Lung (tissue), 12 donors: ENCODE data around the gene TECR. TPM values are rescaled to one million over a fixed set of nuclear protein-coding genes. Genes with fewer than 3 reads are reported as not detected.
A peak's percentile ranks its signal among the peaks of the same experiment; 100 is the strongest.
"Not testable (repeated sequence)": the region's sequence is repeated elsewhere in the genome, so short reads cannot be mapped to it uniquely, and the experiment has no call there.

ENCODE experiments used
- ATAC-seq: fragments of 200-7000 bp; cut with Tn5 transposase; one replicate; pipeline ENCODE4 v1.9.1; 2020; ENCODE audit warnings: moderate number of reproducible peaks; ENCODE audit not compliant: insufficient read depth, low FRiP score
- DNase-seq, 3 donors: peaks; one replicate each; pipeline ENCODE4 v3.0.0-alpha.2; 2013 to 2017
- H3K27ac ChIP-seq, 2 donors: one replicate each; pipeline ENCODE4 v1.5.1; 2013; ENCODE audit warnings: mild to moderate bottlenecking in 2 of 2, moderate library complexity in 2 of 2, control low read depth in 1 of 2, inconsistent platforms in 1 of 2, low read depth in 1 of 2, low read length in 1 of 2
- H3K27me3 ChIP-seq, 3 donors: one replicate each; pipeline ENCODE4 v1.5.1; 2013; ENCODE audit warnings: low read length in 2 of 3; ENCODE audit not compliant: control insufficient read depth in 3 of 3, insufficient read depth in 3 of 3
- H3K36me3 ChIP-seq, 4 donors: one replicate each; pipeline ENCODE4 v1.5.1; 2013; ENCODE audit warnings: low read length in 4 of 4, mild to moderate bottlenecking in 1 of 4, moderate library complexity in 1 of 4; ENCODE audit not compliant: control insufficient read depth in 4 of 4, insufficient read depth in 4 of 4
- H3K4me1 ChIP-seq, 5 donors: one replicate each; pipeline ENCODE4 v1.5.1; 2013; ENCODE audit warnings: low read length in 5 of 5, mild to moderate bottlenecking in 2 of 5, moderate library complexity in 1 of 5; ENCODE audit not compliant: control insufficient read depth in 5 of 5, insufficient read depth in 5 of 5
- H3K4me3 ChIP-seq: one replicate; pipeline ENCODE4 v1.5.1; 2013; ENCODE audit warnings: mild to moderate bottlenecking, control low read depth, moderate library complexity
- H3K9ac ChIP-seq, 2 donors: one replicate each; pipeline ENCODE4 v1.5.1; 2013; ENCODE audit warnings: low read length in 2 of 2, control low read depth in 1 of 2; ENCODE audit not compliant: insufficient read depth in 1 of 2
- H3K9me3 ChIP-seq, 4 donors: one replicate each; pipeline ENCODE4 v1.5.1; 2013; ENCODE audit warnings: low read length in 3 of 4, mild to moderate bottlenecking in 1 of 4, moderate library complexity in 1 of 4; ENCODE audit not compliant: control insufficient read depth in 4 of 4, insufficient read depth in 3 of 4
- WGBS, 2 donors: extraction: QIAGEN DNeasy Blood & Tissue Kit; methylation state at CpG; one replicate each; pipeline ENCODE4 v1.1.7; 2013; 5-methylcytosine and 5-hydroxymethylcytosine counted together
- polyA plus RNA-seq, 2 donors: library from polyadenylated mRNA; stranded (reverse); fragments of 200-250 nt; gene quantifications; one replicate each; pipeline ENCODE4 v1.2.1, GENCODE V29; 2013
- total RNA-seq, 2 donors: library from RNA; depleted of rRNA in 1 of 2; stranded (reverse); fragments of >200 nt in 1 of 2; gene quantifications; one replicate each; pipeline ENCODE4 v1.2.1, GENCODE V29; 2014 to 2021
- TF ChIP-seq, protein P1 (sequence below): IDR thresholded peaks from 2 replicates; pipeline ENCODE4 v1.5.1; 2012; ENCODE audit warnings: mild to moderate bottlenecking; ENCODE audit errors: control extremely low read depth, extremely low read depth
- donor health status: control.
- donor health status: control.
- donor health status: Bipolar disorder and iron deficiency.
- donor health status: healthy.
- donor health status: DM: yes; HTN: yes; CAD: no.

TECR gene
- total and polyA plus RNA-seq, 4 donors: 32.7 to 193 (median 121) TPM

DNA sequence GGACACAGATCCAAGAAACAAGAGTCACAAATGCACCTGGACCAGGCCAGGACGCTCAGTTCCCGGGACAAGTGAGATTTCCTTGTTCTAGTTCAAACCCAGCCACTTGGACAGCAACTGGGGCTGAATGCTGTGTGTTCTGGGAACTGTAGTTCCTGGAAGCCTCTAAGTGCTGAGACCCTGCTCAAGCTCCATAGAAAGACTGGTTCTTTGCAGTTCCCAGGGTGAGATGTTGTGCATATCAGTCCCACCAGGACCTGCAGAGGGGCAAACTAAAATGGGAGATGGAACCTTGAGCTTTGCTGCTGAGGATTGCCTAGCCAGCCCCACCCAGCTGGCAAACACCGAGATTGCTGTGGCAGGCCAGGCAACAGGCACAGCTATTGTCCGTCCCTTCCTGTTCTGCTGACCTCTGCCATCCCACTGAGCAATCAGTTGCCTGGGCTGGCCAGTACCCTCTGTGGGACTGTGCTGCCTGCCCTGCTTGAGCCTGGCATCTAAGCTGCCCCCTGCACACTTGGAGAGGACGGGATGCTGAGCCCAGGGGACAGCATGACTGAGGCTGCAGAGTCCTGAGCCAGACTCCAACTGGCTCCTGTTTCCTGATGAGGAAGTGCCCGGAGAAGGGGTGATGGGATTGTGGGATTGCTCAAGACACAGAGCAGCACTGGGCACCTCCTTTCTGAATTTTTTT, 32.0 kb upstream of the TECR start:
- Histone ChIP-seq H3K4me1 (peaks cover 0 to 20% (median 9%) of the 10 kb centered on the region in 5 donors), H3K27ac (peak overlapping the region in 1 of 2 donors; percentile 91), H3K4me3 (no peak overlapping the region), H3K36me3 (peaks cover 0 to 6% (median 3%) of the 10 kb centered on the region in 4 donors), H3K9ac (no peak overlapping the region), H3K9me3 (no peaks in the 10 kb centered on the region), H3K27me3 (no peaks in the 10 kb centered on the region)
- ATAC-seq (no peak), DNase-seq (no peak)
- 36 to 54% methylated on average over 6 of the region's 6 CpGs for WGBS, 2 donors
- TF ChIP-seq, protein P1, sequence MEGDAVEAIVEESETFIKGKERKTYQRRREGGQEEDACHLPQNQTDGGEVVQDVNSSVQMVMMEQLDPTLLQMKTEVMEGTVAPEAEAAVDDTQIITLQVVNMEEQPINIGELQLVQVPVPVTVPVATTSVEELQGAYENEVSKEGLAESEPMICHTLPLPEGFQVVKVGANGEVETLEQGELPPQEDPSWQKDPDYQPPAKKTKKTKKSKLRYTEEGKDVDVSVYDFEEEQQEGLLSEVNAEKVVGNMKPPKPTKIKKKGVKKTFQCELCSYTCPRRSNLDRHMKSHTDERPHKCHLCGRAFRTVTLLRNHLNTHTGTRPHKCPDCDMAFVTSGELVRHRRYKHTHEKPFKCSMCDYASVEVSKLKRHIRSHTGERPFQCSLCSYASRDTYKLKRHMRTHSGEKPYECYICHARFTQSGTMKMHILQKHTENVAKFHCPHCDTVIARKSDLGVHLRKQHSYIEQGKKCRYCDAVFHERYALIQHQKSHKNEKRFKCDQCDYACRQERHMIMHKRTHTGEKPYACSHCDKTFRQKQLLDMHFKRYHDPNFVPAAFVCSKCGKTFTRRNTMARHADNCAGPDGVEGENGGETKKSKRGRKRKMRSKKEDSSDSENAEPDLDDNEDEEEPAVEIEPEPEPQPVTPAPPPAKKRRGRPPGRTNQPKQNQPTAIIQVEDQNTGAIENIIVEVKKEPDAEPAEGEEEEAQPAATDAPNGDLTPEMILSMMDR: no peak

DNA sequence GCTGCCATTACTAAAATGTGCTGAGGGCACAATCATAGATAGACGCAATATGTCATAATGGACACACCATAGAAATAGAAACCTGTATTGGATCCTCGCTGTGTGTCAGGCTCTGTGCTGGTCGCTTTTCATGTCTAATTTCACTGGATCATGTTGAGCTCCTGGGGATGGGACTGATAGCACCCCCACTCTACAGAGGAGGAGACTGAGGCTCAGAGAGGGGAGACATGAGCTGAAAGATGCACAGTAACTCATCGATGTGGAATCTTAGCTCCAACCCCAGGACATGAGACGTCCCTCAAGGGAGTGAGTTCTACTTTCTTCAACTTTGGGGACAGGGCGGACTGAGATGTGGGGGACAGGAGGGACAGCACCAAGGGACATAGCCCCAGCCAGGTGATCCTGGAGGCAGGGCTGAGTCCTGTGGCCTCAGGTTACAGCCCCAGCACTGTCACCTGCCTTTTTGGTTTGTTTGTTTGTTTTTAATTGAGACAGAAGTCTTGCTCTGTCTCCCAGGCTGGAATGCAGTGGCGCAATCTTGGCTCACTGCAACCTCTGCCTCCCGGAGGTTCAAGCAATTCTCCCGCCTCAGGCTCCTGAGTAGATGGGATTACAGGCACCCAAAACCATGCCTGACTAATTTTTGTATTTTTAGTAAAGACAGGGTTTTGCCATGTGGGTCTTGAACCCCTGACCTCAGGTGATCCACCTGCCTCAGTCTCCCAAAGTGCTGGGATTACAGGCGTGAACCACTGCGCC, 26.9 kb upstream of the TECR start:
- DNase-seq: no peak
- Histone ChIP-seq H3K36me3 (no peaks in the 10 kb centered on the region), H3K9me3 (no peaks in the 10 kb centered on the region), H3K27me3 (no peaks in the 10 kb centered on the region), H3K9ac (no peak overlapping the region), H3K4me3 (no peak overlapping the region), H3K27ac (peak overlapping the region in 1 of 2 donors; percentile 82), H3K4me1 (peaks cover 0 to 16% (median 3%) of the 10 kb centered on the region in 5 donors)
- 75 to 80% methylated on average over 11 of the region's 11 CpGs for WGBS, 2 donors
- ATAC-seq: no peak
- TF ChIP-seq, protein P1: no peak

DNA sequence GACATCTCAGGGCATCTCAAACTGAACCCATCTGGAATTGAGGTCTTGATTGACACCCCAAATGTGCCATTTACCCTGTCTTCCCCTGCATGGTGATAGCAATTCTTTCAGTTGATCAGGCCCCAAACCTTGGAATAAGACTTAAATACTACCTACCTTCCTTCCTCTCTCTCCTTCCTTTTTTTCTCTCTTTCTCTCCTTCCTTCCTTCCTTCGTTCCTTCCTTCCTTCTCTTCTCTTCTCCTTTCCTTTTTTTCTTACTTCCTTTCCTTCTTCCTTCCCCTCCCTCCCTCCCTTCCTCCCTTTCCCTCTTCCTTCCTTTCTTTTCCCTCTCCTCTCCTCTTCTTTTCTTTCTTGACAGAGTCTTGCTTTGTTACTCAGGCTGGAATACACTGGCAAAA, 26.1 kb upstream of the TECR start:
- DNase-seq (no peak), ATAC-seq (no peak)
- Histone ChIP-seq H3K4me1 (peaks cover 0 to 10% (median 5%) of the 10 kb centered on the region in 5 donors), H3K9ac (no peak overlapping the region), H3K27me3 (no peaks in the 10 kb centered on the region), H3K9me3 (no peaks in the 10 kb centered on the region), H3K4me3 (no peak overlapping the region), H3K36me3 (no peaks in the 10 kb centered on the region), H3K27ac (peak overlapping the region in 1 of 2 donors; percentile 24)
- WGBS, 2 donors: 25 to 60% methylated on average over 1 of the region's 1 CpG
- TF ChIP-seq, protein P1: no peak

DNA sequence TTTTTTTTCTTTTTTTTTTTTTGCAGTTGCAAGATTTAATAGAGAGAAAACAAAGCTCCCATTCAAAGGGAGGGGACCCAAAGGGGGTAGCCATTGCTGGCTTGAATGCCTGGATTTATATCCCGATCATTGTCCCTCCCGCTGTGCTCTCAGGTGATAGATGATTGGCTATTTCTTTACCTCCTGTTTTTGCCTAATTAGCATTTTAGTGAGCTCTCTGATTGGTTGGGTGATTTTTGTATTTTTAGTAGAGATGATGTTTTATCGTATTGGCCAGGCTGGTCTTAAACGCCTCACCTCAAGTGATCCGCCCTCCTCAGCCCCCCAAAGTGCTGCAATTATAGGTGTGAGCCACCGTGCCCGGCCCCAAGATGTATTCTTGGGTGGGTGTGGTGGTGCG, 24.8 kb upstream of the TECR start:
- H3K27ac ChIP-seq: peak overlapping the region in 1 of 2 donors; percentile 87
- not testable (repeated sequence) for H3K27me3 ChIP-seq, H3K4me3 ChIP-seq, H3K9ac ChIP-seq, DNase-seq, H3K9me3 ChIP-seq, H3K4me1 ChIP-seq, H3K36me3 ChIP-seq, ATAC-seq
- WGBS, 2 donors: 91% methylated on average over 8 of the region's 8 CpGs
